ENCODE data around the gene MYRFL.
"Not testable (repeated sequence)": the region's sequence is repeated elsewhere in the genome, so short reads cannot be mapped to it uniquely, and the experiment has no call there.

Gene MYRFL

DNA sequence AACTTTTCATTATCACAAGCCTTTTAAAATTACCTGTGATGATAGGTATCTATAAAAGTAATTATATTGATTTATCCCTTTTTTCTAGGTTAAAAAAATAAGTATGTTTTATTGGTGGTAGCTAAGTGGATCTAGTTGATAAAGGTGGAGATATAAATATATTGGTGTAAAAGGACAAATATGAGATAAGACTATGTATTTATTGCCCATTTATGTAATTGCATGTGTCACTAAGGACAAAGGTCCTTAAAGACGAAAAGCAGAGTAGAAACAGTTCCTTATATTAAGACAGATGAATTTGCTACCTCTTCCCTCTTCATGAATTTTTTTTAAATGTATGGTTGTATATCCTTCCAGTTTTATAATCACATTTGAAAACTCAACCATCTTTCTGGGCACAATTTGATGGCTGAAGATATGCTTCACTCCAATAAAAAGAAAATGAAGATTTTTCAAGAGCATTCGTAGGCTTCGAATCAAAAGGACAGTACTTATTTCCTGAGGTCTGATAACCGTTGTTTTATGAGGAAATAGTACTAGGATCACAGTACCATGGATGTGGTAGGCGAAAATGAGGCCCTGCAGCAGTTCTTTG, at the start of gene MYRFL:
MYRFL (plus strand) TSS at position 262 of the 595 bp plus-strand sequence; CDS start at position 553, 291 bp downstream.
- no peak for DNase-seq (ENCODE audit: low spot score)

- no peak for DNase-seq (ENCODE audit: low spot score)
Measured at GRCh38 chr12:69779928-69780327, 45.1 kb upstream of the MYRFL start.

DNA sequence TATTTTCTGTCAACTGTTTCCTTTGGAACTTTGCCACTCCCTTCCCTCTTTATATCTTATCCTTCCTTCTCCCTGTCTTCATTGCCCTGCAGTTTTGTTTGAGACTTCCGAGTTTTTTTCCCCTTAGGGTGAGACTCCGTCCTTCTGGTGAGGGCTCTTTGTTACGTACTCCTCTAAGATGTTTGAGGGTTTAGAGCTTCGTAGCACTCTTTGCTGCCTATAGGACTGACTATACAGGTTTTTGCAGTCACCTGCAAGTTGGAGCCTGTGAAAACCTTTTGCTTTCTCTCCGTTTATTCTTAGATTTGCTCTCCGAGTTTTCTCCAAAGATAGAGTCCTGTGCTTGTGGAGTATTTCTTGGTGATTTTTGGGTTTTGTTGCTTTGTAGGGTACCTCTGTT, 41.7 kb upstream of the MYRFL start:
- no peak for DNase-seq (ENCODE audit: low spot score)

DNA sequence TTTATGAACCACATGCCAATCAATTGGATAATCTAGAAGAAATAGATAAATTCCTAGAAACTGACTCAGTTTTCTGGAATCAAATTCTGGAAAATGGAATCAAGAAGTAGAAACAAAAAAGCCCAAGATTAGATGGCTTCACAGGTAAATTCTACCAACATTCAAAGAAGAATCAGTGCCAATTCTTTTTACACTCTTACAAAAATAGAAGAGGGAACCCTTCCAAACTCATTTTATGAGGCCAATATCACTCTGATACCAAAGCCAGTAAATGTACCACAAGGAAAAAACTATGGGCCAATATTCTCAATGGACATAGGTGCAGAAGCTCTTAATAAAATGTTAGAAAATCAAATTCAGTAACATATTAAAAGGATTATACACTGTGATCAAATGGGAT, 35.7 kb upstream of the MYRFL start:
- DNase-seq (ENCODE audit: low spot score): no peak

- DNase-seq (ENCODE audit: low spot score): no peak
Measured at GRCh38 chr12:69792533-69792932, 32.5 kb upstream of the MYRFL start.

GRCh38 chr12:69807101-69807897, 17.7 kb upstream of the MYRFL start:
- DNase-seq (ENCODE audit: low spot score): not testable (repeated sequence)

GRCh38 chr12:69810870-69811498, 14.0 kb upstream of the MYRFL start:
- no peak for DNase-seq (ENCODE audit: low spot score)

DNA sequence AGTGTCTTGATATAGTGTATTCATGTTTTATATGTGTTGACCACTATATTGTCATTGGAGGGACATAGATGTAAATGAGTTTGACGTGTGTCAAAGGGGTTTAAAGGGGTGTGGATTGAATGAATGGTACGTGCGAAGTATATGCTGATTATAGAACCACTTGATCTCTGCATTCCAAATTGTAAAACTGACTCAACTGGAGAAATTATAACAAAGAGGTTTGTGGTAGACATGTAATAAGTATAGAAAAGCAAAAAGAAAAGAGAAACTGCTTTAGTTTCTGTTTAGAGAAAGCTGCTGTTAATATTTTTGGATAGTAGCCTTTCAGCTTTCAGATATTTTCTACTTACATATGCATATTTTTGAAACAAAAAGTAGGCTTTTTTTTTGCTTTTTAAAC, 8.9 kb upstream of the MYRFL start:
- DNase-seq (ENCODE audit: low spot score): no peak

DNA sequence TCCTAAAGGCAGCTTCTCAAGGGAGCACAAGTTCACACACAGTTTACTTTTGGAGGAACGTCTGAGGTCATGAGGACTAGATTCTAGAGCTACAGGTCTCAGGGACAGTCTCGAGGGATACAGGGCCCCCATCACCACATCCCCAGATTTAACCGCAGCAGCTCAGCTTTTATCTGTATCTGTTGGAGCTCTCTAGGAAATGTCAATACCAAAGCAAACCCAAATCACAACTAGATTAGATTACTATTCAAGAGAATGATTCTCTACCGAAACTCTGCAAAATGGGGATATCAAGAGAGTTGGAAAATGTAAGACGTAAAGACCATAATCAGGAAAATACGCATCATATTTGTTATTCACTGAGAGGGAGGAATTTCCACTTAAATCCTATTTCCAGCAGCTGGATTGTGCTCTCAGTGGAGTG, 4.0 kb upstream of the MYRFL start:
- no peak for DNase-seq (ENCODE audit: low spot score)

GRCh38 chr12:69821456-69822159, 3.4 kb upstream of the MYRFL start:
- DNase-seq (ENCODE audit: low spot score): no peak

DNA sequence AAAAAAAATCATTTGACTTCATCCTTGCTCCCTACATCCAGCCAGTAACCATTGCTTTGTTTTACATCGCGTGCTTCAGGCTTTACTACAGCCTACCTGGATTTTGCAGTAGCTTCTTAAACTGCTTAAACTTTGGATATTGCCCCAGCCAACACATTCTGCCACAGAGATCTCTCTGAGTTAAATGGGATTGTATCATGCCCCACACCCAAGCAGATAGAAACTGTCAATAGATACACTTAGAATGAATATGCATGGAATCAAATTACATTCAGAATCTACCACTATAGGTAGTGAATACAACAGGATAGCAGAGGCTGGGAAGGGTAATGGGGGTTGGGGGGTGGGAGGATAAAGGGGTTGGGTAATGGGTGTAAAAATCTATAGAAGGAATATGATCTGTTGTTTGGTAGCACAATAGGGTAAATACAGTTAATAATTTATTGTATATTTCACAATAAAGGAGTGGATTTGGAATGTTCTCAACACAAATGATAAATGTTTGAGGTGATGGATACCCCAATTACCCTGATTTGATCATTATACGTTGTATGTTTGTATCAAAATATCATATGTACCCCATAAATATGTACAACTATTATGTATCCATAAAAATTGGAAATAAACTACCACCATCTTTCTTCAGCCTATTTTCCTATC, 2.7 kb upstream of the MYRFL start:
- no peak for DNase-seq (ENCODE audit: low spot score)

- DNase-seq (ENCODE audit: low spot score): no peak
Measured at GRCh38 chr12:69824028-69824427, 999 bp upstream of the MYRFL start.

DNA sequence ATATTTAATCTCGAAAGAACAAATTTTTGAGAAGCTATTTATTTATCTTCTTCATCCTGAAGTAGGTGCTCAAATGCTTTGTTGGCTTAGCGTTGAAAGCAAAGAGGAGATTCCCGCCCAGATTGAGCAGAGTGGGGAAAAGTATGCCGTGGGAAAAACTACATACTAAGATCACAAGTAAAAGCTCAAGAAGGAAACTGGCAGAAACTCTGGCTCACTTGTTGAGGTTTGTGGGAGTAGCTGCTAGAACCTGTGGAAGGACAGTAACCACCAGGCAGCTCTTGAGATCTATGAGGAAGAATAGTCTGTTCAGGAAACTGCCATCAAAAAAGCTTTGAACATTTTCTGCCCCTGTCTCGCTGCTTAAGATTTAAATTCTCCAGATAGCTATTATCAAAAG, 3.9 kb downstream of the MYRFL start:
- DNase-seq (ENCODE audit: low spot score): no peak

DNA sequence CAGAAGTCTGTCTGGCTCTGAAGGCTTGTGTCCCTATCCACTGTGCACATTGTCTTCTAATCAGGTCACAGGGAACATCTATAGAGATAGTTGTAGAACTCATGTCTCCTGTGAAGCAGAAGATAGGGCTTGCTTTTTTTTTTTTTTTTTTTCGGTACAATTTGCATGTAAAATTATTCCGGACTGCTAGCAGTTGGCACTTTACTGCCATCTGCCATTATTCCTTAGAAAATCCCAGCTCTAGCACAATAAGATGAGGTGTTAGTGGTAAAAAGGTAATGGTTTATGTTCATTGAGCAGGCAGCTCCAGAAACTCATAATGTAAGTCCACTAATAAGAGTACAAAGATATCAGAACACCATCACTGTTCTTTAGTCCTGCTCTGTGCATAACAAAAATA, 8.7 kb downstream of the MYRFL start:
- no peak for DNase-seq (ENCODE audit: low spot score)

DNA sequence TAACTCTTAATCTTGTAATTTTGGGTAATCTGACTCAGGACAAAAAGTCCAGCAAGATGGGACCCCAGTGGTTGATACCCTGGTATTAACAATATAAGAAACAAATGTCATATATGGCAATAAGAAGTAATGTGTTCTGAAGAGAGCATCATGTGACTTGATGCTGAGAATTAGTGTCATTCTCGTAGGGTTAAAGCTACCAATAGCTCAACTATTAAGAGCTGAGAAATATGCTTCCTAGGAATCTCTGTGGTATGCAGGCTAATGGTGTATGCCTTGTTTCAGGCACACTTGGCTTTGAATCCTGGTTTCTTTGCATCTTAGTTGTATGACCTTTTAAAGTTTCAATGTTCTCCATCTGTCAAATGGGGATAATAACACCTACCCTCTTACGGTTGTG, 9.1 kb downstream of the MYRFL start:
- DNase-seq (ENCODE audit: low spot score): no peak

DNA sequence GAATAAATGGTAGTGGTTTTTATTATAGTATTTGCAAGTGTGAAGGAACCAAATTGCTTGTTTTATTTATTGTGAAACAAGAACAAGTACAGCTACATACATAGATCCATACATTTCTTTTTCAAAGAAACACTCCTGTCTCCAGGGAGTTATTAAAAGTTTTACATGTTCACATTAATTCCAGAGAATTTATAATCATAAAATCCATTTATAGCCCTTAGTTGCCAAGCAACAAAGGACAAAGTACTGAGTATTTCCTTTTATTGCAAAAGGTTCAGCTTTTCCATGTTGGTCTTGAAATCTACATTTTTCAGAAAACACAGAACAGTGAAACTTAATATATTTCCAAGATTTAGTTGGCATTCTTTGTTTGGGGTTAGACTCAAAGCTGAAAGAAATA, 9.5 kb downstream of the MYRFL start:
- no peak for DNase-seq (ENCODE audit: low spot score)

GRCh38 chr12:69835081-69835480, 10.1 kb downstream of the MYRFL start:
- no peak for DNase-seq (ENCODE audit: low spot score)

DNA sequence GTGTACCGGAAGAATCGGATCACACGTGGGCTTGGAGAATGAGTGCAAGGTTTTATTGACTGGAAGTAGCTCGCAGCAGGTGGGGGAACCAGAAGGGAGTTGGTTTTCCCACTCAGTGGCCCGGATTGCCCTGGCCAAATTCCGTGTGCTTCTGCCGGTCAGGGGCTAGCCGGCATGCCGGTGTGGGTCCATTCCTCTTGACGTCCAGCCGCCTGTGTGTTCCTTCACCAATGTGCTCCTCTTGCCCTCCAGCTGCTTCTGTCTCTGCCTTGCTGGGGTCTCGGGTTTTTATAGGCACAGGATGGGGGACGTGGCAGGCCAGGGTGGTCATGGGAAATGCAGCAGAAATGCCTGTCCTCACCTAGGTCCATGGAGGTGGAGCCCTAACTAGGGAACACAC, 11.0 kb downstream of the MYRFL start:
- no peak for DNase-seq (ENCODE audit: low spot score)

- DNase-seq (ENCODE audit: low spot score): no peak
Measured at GRCh38 chr12:69837191-69837590, 12.2 kb downstream of the MYRFL start.

DNA sequence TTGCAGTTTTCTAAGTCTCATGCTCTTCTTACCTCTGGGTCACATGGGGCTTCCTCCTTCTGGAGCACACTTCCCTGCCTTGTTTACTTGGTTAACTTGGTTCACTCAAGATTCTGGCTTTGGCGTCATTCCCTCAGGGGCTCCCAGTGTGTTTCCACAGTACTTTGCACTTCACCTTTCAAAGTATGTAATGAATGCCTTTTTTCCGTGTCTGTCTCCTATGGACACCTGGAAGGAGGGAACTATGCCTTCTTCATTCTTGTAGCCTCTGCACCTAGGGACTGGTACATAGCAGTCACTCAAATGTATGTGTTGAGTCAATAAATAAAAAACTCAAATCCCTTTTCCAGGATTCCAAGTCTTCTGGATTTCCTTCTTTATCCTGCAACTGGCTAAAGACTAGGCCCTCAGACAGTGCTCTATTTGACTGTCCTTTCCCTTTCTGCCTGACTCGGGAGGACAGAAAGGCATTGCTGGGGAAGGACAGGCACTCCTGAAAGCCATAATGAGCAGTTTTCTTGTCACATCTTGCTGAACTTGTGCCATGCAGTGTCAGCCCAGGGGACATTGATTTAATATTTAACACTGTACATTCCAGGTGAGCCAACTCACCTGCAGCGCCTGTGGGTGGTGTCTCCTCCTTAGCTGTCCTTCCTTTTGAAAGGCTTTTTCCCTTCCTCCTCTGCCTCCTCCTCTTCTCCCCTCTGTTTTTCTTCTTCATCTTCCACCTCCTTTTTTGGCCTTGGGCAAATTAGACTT, 12.8 kb downstream of the MYRFL start:
- DNase-seq (ENCODE audit: low spot score): no peak

DNA sequence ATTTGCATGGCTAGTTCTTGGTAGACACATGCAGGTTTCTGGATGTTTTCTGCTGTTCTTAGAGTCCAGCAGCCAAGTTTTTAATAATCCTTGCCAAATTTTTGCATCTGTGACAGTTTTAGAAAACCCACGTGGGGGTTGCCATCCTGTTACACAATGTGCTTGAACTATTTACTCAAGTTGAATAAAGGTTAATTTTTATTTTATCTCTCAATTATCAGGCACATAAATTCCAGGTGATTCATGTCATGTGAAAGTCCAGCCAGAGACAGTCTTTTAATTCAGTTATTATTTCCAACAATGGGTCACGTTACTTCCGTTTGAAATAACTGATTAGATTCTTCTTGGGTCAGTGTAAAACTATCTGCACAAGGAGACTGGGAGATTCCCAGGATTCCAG, 15.7 kb downstream of the MYRFL start:
- DNase-seq (ENCODE audit: low spot score): no peak
